ENCODE results near the gene GPR37L1.

Gene GPR37L1

DNA sequence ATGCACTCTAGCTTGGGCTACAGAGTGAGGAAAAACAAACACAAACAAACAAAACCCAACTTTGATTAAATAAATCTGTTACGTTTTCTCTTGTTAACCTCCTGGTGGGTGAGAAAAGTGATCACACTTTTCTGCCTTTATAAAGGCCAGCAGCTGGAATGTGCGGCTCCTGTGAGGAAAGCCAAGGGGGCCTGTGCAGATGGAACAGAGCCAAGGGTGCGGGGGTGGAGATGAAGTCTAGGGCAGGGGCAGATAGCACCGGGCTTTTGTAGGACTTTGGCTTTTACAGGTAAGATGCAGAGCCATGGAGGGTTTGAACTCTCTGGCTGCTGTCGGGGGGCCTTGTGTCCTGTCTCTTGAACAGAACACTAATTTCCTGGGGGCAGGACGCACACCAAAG lies 40.7 kb upstream of the GPR37L1 start:
- TF ChIP-seq EZH2 (optimal IDR thresholded peaks at IDR 0.05; ENCODE audit: low read depth, low read length) (no peak), EZH2phosphoT487 (IDR thresholded peaks at IDR 0.05; ENCODE audit: low read length) (no peak)
- TF ChIP-seq, protein P1, sequence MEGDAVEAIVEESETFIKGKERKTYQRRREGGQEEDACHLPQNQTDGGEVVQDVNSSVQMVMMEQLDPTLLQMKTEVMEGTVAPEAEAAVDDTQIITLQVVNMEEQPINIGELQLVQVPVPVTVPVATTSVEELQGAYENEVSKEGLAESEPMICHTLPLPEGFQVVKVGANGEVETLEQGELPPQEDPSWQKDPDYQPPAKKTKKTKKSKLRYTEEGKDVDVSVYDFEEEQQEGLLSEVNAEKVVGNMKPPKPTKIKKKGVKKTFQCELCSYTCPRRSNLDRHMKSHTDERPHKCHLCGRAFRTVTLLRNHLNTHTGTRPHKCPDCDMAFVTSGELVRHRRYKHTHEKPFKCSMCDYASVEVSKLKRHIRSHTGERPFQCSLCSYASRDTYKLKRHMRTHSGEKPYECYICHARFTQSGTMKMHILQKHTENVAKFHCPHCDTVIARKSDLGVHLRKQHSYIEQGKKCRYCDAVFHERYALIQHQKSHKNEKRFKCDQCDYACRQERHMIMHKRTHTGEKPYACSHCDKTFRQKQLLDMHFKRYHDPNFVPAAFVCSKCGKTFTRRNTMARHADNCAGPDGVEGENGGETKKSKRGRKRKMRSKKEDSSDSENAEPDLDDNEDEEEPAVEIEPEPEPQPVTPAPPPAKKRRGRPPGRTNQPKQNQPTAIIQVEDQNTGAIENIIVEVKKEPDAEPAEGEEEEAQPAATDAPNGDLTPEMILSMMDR (IDR thresholded peaks at IDR 0.05; ENCODE audit: low read length), result no peak
- Histone ChIP-seq H3K27ac (ENCODE audit: low read length) (no peak overlapping the region), H3K9me2 (replicated peaks; ENCODE audit: insufficient read depth, low read length) (no peaks in the 10 kb centered on the region), H3K36me3 (replicated peaks; ENCODE audit: insufficient read depth, low read length) (no peaks in the 10 kb centered on the region), H3K79me2 (ENCODE audit: low read length) (no peaks in the 10 kb centered on the region), H3K4me1 (ENCODE audit: low read length) (no peaks in the 10 kb centered on the region), H3K9ac (ENCODE audit: low read length) (no peak overlapping the region), H3F3A (ENCODE audit: insufficient read depth, low read length) (no peaks in the 10 kb centered on the region), H3K9me3 (replicated peaks; ENCODE audit: insufficient read depth, low read length) (no peaks in the 10 kb centered on the region), H3K4me2 (ENCODE audit: low read depth, low read length) (no peak overlapping the region), H4K20me1 (ENCODE audit: insufficient read depth, low read length) (no peaks in the 10 kb centered on the region), H2AFZ (ENCODE audit: low read length) (no peak overlapping the region), H3K4me3 (ENCODE audit: low read length) (no peak overlapping the region), H3K27me3 (replicated peaks; ENCODE audit: insufficient read depth, low read length) (no peaks in the 10 kb centered on the region)
- no peak for DNase-seq

DNA sequence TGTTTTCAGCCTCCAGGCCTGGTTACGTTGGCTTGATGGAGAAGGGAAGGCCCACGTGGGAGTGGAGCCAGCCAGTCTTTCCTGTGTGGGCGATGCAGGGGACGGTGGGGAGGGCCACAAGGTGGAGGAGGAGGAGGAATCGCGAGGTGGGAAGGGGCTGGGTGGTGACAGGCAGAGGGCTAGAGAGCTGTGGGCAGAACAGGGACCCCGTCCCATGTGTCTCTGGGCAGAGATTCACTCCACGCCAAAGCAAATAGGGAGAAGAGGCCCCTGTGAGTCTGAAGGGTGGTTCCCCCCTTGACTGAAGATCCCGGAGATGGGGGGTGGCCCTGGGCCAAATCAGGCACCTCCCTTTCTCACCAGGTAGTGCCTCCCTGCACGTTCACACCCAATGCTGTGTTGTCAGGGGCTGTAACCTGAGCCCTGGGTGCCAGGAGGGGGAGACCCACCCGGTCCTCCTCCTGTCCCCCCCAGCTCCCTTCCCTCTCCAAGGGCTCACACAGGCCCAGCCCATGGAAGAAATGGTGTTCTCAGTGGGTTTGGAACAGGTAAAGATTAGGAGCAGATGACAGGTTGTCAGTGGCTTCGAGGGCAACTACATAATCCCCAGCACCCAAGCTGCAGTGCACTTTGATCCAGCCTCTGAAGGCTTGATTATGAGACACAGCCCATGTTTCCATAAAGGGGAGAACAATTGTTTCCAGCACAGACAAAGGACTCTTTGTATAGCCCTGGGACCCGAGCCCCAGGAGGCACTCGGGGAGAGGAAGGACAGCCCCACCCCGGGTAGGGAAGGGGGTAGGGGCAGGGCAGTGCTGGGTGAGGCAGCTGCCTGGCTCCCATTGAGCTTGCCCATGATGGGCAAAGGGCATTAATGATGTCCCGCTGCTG lies 37.7 kb upstream of the GPR37L1 start:
- Histone ChIP-seq H3K27me3 (replicated peaks; ENCODE audit: insufficient read depth, low read length) (no peaks in the 10 kb centered on the region), H3K4me1 (ENCODE audit: low read length) (no peaks in the 10 kb centered on the region), H3F3A (ENCODE audit: insufficient read depth, low read length) (no peaks in the 10 kb centered on the region), H3K79me2 (ENCODE audit: low read length) (no peaks in the 10 kb centered on the region), H2AFZ (ENCODE audit: low read length) (no peak overlapping the region), H3K4me3 (ENCODE audit: low read length) (no peak overlapping the region), H3K9me2 (replicated peaks; ENCODE audit: insufficient read depth, low read length) (no peaks in the 10 kb centered on the region), H3K9ac (ENCODE audit: low read length) (no peak overlapping the region), H4K20me1 (ENCODE audit: insufficient read depth, low read length) (no peaks in the 10 kb centered on the region), H3K27ac (ENCODE audit: low read length) (no peak overlapping the region), H3K4me2 (ENCODE audit: low read depth, low read length) (no peak overlapping the region), H3K9me3 (replicated peaks; ENCODE audit: insufficient read depth, low read length) (no peaks in the 10 kb centered on the region), H3K36me3 (replicated peaks; ENCODE audit: insufficient read depth, low read length) (no peaks in the 10 kb centered on the region)
- no peak for DNase-seq
- no peak for TF ChIP-seq EZH2 (optimal IDR thresholded peaks at IDR 0.05; ENCODE audit: low read depth, low read length)

DNA sequence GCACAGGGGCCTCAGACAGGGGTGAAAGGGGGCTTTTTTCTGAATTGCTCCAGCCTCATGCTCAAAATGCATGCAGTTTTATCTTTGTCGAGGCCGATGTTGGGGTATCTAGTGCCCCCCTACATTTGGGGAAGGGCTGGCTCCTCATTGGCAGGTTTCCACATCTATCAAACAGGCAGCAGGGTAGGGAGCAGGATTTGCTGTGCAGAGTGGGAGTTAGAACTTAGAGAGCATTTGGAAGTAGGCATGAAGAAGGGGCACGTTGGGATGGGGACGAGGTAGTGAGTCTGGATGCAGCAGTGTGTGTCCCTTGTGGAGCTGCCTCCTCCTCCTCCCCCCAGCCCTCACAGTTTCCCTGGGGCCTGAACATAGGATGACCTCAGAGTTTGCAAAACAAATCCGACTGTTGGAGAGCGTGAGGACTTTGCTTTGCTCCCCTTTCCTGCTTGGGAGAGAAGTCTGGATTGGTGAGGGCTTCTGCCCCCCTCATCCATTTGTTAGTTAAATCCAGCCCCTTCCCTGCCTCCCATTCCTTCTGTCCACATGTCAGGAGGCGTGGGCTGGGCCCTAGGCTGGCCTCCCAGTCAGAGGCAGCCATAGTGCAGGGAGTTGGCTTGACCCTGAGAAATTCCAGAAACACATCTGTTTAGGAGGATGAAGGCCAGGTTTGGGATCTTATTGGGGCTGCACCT lies 36.9 kb upstream of the GPR37L1 start:
- Histone ChIP-seq H3K27ac (ENCODE audit: low read length) (no peak overlapping the region), H2AFZ (ENCODE audit: low read length) (no peak overlapping the region), H3K79me2 (ENCODE audit: low read length) (no peaks in the 10 kb centered on the region), H4K20me1 (ENCODE audit: insufficient read depth, low read length) (no peaks in the 10 kb centered on the region), H3K9ac (ENCODE audit: low read length) (no peak overlapping the region), H3K36me3 (replicated peaks; ENCODE audit: insufficient read depth, low read length) (no peaks in the 10 kb centered on the region), H3K4me2 (ENCODE audit: low read depth, low read length) (no peak overlapping the region), H3K9me3 (replicated peaks; ENCODE audit: insufficient read depth, low read length) (no peaks in the 10 kb centered on the region), H3K27me3 (replicated peaks; ENCODE audit: insufficient read depth, low read length) (no peaks in the 10 kb centered on the region), H3K4me1 (ENCODE audit: low read length) (no peaks in the 10 kb centered on the region), H3K4me3 (ENCODE audit: low read length) (no peak overlapping the region), H3K9me2 (replicated peaks; ENCODE audit: insufficient read depth, low read length) (no peaks in the 10 kb centered on the region), H3F3A (ENCODE audit: insufficient read depth, low read length) (no peaks in the 10 kb centered on the region)
- DNase-seq, result no peak
- TF ChIP-seq EZH2 (optimal IDR thresholded peaks at IDR 0.05; ENCODE audit: low read depth, low read length) (no peak), EZH2phosphoT487 (IDR thresholded peaks at IDR 0.05; ENCODE audit: low read length) (no peak)
- TF ChIP-seq, protein P1 (IDR thresholded peaks at IDR 0.05; ENCODE audit: low read length), result no peak
